ENCODE results near the gene IL13RA2.

GRCh38 chrX:114962209-114962608, 55.2 kb downstream of the IL13RA2 start:
- TF ChIP-seq GABPA (IDR thresholded peaks at IDR 0.05 in 1 of 2, conservative IDR thresholded peaks at IDR 0.05 in 1 of 2): no peak
- TF ChIP-seq NR2F2 (IDR thresholded peaks at IDR 0.05): no peak
- TF ChIP-seq CTCF (IDR thresholded peaks at IDR 0.05; ENCODE audit: low read depth, low read length, missing input control): no peak
- no peak for TF ChIP-seq ZBTB33 (IDR thresholded peaks at IDR 0.05)
